SH-SY5Y (cell line): ENCODE results near the gene NTHL1.

Source experiments
- GATA2 ChIP-seq: IDR thresholded peaks from 2 replicates; pipeline ENCODE4 v1.6.1; 2011; ENCODE audit warnings: mild to moderate bottlenecking, low read depth, low read length
- GATA3 ChIP-seq: IDR thresholded peaks from 2 replicates; pipeline ENCODE4 v1.6.1; 2011; ENCODE audit warnings: low read depth, mild to moderate bottlenecking, low read length, moderate library complexity

- TF ChIP-seq GATA3: no peak
- TF ChIP-seq GATA2: no peak
Observed at GRCh38 chr16:2001456-2002355, 45.9 kb downstream of the NTHL1 start.
